GM12878 (cell line): ENCODE results near the gene MPZL3. TPM values are rescaled to one million over a fixed set of nuclear protein-coding genes. Genes with fewer than 3 reads are reported as not detected.

Source experiments
- ATF7 ChIP-seq: fragments of 450-650 bp; IDR thresholded peaks from 2 replicates; pipeline ENCODE4 v1.6.1; 2016; ENCODE audit warnings: low read depth, mild to moderate bottlenecking
- BCL11A ChIP-seq: IDR thresholded peaks from 2 replicates; pipeline ENCODE4 v1.6.1; 2011; ENCODE audit warnings: low read depth, low read length
- BHLHE40 ChIP-seq, 2 experiments: fragments of 450-650 bp in 1 of 2; IDR thresholded peaks; 2 replicates each; pipeline ENCODE4 v1.6.1; 2011 to 2017; ENCODE audit warnings: low read depth in 2 of 2, borderline replicate concordance in 1 of 2, improper control_type of control experiment in 1 of 2, low read length in 1 of 2, mild to moderate bottlenecking in 1 of 2
- CBX3 ChIP-seq: fragments of 200-600 bp; sonication (generic); IDR thresholded peaks from 2 replicates; pipeline ENCODE4 v1.6.1; 2016; ENCODE audit warnings: low read depth, borderline replicate concordance
- CHD1 ChIP-seq: IDR thresholded peaks from 2 replicates; pipeline ENCODE4 v1.6.1; 2012; ENCODE audit warnings: low read depth, low read length, improper control_type of control experiment
- CHD2 ChIP-seq: IDR thresholded peaks from 2 replicates; pipeline ENCODE4 v1.6.1; 2011; ENCODE audit warnings: low read depth, low read length, improper control_type of control experiment, borderline replicate concordance
- EED ChIP-seq: sonication (generic); IDR thresholded peaks from 2 replicates; pipeline ENCODE4 v1.6.1; 2016; ENCODE audit warnings: antibody characterized with exemption, low read depth
- IKZF1 ChIP-seq: fragments of 450-650 bp; conservative IDR thresholded peaks from 2 replicates; pipeline ENCODE4 v1.6.1; 2017; ENCODE audit warnings: antibody characterized with exemption, mild to moderate bottlenecking
- IRF4 ChIP-seq: IDR thresholded peaks from 2 replicates; pipeline ENCODE4 v1.6.1; 2011; ENCODE audit warnings: low read depth, low read length
- JUNB ChIP-seq: IDR thresholded peaks from 2 replicates; pipeline ENCODE4 v1.6.1; 2016; ENCODE audit warnings: antibody characterized with exemption, mild to moderate bottlenecking
- LARP7 ChIP-seq: fragments of 450-650 bp; IDR thresholded peaks from 2 replicates; pipeline ENCODE4 v1.6.1; 2017; ENCODE audit warnings: mild to moderate bottlenecking
- MEF2B ChIP-seq: fragments of 450-650 bp; IDR thresholded peaks from 2 replicates; pipeline ENCODE4 v1.6.1; 2018; ENCODE audit warnings: mild to moderate bottlenecking, moderate library complexity; ENCODE audit not compliant: partially characterized antibody, poor library complexity, severe bottlenecking
- MLLT1 ChIP-seq: fragments of 450-650 bp; IDR thresholded peaks from 2 replicates; pipeline ENCODE4 v1.6.1; 2016; ENCODE audit warnings: mild to moderate bottlenecking
- MTA2 ChIP-seq: fragments of 450-650 bp; IDR thresholded peaks from 2 replicates; pipeline ENCODE4 v1.6.1; 2016; ENCODE audit warnings: low read depth, mild to moderate bottlenecking, moderate library complexity
- MTA3 ChIP-seq: IDR thresholded peaks from 2 replicates; pipeline ENCODE4 v1.6.1; 2012; ENCODE audit warnings: low read length, inconsistent platforms, borderline replicate concordance
- NFYA ChIP-seq: IDR thresholded peaks from 2 replicates; pipeline ENCODE4 v1.6.1; 2011; ENCODE audit warnings: low read depth, mild to moderate bottlenecking, low read length, improper control_type of control experiment, borderline replicate concordance
- PAX5 ChIP-seq: IDR thresholded peaks from 2 replicates; pipeline ENCODE4 v1.6.1; 2011; ENCODE audit warnings: low read depth, low read length, borderline replicate concordance
- REST ChIP-seq: IDR thresholded peaks from 2 replicates; pipeline ENCODE4 v1.6.1; 2012; ENCODE audit warnings: mild to moderate bottlenecking, low read depth, low read length
- RUNX3 ChIP-seq: IDR thresholded peaks from 2 replicates; pipeline ENCODE4 v1.6.1; 2012; ENCODE audit warnings: low read length, inconsistent platforms
- SMC3 ChIP-seq: IDR thresholded peaks from 2 replicates; pipeline ENCODE4 v1.6.1; 2011; ENCODE audit warnings: low read length, improper control_type of control experiment, borderline replicate concordance
- ZBTB4 ChIP-seq: fragments of 450-650 bp; formaldehyde crosslinking; IDR thresholded peaks from 2 replicates; pipeline ENCODE4 v1.4.0; 2022; ENCODE audit warnings: mild to moderate bottlenecking, moderate library complexity
- polyA plus RNA-seq, 11 experiments: library from polyadenylated mRNA; depleted of rRNA in 4 of 11; unstranded in 6 of 11; stranded (reverse) in 5 of 11; fragments of >200 nt; fragmentation: Nextera tagmentation in 4 of 11; fragmentation: Illumina TruSeq in 1 of 11; extraction: Ambion mirVana in 4 of 11; extraction: Trizol in 1 of 11; gene quantifications; 1 replicate in 1 of 11; 2 replicates in 10 of 11; pipeline versions ENCODE4 v1.2.1 to v1.2.3, GENCODE V29; 2011 to 2016; ENCODE audit warnings: inconsistent platforms in 2 of 11, missing spikeins in 2 of 11, low read depth in 1 of 11
- total RNA-seq, 4 experiments: library from RNA; depleted of rRNA in 3 of 4; stranded (reverse); fragments of >200 nt in 3 of 4; fragmentation: Illumina TruSeq in 1 of 4; extraction: Trizol in 1 of 4; gene quantifications; 2 replicates each; pipeline versions ENCODE4 v1.2.1 to v1.2.3, GENCODE V29; 2013 to 2021

Gene MPZL3
- total and polyA plus RNA-seq, 10 of the 15 experiments (the other 5 are each of a cell fraction or from before 2014, with no cell fraction given) = 2.1 to 7.5 (median 6.2) TPM

GRCh38 chr11:118216621-118217481 is 35.3 kb downstream of the MPZL3 start (continued):
- TF ChIP-seq EED = peak; percentile 93
- peak; percentile 34 to 65; a peak in 3 of 4 replicates for TF ChIP-seq BHLHE40 (IDR thresholded peaks at IDR 0.05; ENCODE audit: borderline replicate concordance in 1 of 2, low read depth in 2 of 2, low read length in 1 of 2)
- peak; percentile 60; the same call in 1 of the 2 replicates for TF ChIP-seq IRF4
- no peak for TF ChIP-seq CBX3
- peak; percentile 88 for TF ChIP-seq RUNX3
- TF ChIP-seq IKZF1 = peak; percentile 91
- peak; percentile 97 for TF ChIP-seq MEF2B
- no peak for TF ChIP-seq LARP7
- no peak for TF ChIP-seq REST
- TF ChIP-seq CHD1 = no peak
- no peak; the same call in 1 of the 2 replicates for TF ChIP-seq JUNB
- TF ChIP-seq MTA2 = peak; percentile 80; the same call in 1 of the 2 replicates
- TF ChIP-seq ZBTB4 (CRISPR knock-in tag) = no peak
- TF ChIP-seq MTA3 = peak; percentile 36; the same call in 1 of the 2 replicates
- no peak; the same call in 1 of the 2 replicates for TF ChIP-seq SMC3
- TF ChIP-seq PAX5 = peak; percentile 50; the same call in 1 of the 2 replicates
- TF ChIP-seq CHD2 = peak; percentile 56; the same call in 1 of the 2 replicates
- TF ChIP-seq BCL11A = peak; percentile 73
- TF ChIP-seq NFYA = no peak
- TF ChIP-seq MLLT1 = peak; percentile 49; the same call in 1 of the 2 replicates
- TF ChIP-seq ATF7 = no peak
